Embryonic facial prominence (tissue), 1 donor: ENCODE data around the gene NDFIP1.

Source experiments
- DNase-seq: peaks from one replicate; pipeline ENCODE4 v3.0.0-alpha.2; 2016; ENCODE audit errors: extremely low spot score

The NDFIP1 gene

GRCh38 chr5:142091922-142092321 is 16.7 kb upstream of the NDFIP1 start:
- DNase-seq, result no peak

GRCh38 chr5:142095035-142095434 is 13.5 kb upstream of the NDFIP1 start:
- no peak for DNase-seq

GRCh38 chr5:142095651-142096330 is 12.8 kb upstream of the NDFIP1 start:
- no peak for DNase-seq

GRCh38 chr5:142096382-142096781 is 12.2 kb upstream of the NDFIP1 start:
- no peak for DNase-seq

- DNase-seq, result no peak
These were observed 10.9 kb upstream of the NDFIP1 start for GRCh38 chr5:142097681-142098080.

GRCh38 chr5:142098275-142098674 is 10.3 kb upstream of the NDFIP1 start:
- DNase-seq, result no peak

- DNase-seq, result no peak
These were observed 9.6 kb upstream of the NDFIP1 start for GRCh38 chr5:142098931-142099330.

GRCh38 chr5:142100307-142100706 is 8.3 kb upstream of the NDFIP1 start:
- no peak for DNase-seq

- DNase-seq, result no peak
These were observed 5.4 kb upstream of the NDFIP1 start for GRCh38 chr5:142102980-142103740.

- no peak for DNase-seq
These were observed 4.1 kb upstream of the NDFIP1 start for GRCh38 chr5:142104491-142104890.

GRCh38 chr5:142106061-142106460 is 2.5 kb upstream of the NDFIP1 start:
- DNase-seq, result no peak

- no peak for DNase-seq
These were observed 1.4 kb upstream of the NDFIP1 start for GRCh38 chr5:142107036-142107735.

GRCh38 chr5:142107736-142108431 is 695 bp upstream of the NDFIP1 start:
- DNase-seq, result no peak

- DNase-seq, result peak; percentile 49
These were observed 909 bp downstream of the NDFIP1 start for GRCh38 chr5:142109331-142110045.

- no peak for DNase-seq
These were observed 1.5 kb downstream of the NDFIP1 start for GRCh38 chr5:142110046-142110531.

- DNase-seq, result no peak
These were observed 2.6 kb downstream of the NDFIP1 start for GRCh38 chr5:142110988-142111687.

- DNase-seq, result no peak
These were observed 6.1 kb downstream of the NDFIP1 start for GRCh38 chr5:142114687-142115086.

GRCh38 chr5:142115937-142116614 is 7.5 kb downstream of the NDFIP1 start:
- DNase-seq, result no peak

- DNase-seq, result no peak
These were observed 9.1 kb downstream of the NDFIP1 start for GRCh38 chr5:142117579-142118151.
